NCI-H510A treated with DMSO at 0.1 percent for 48 hours (cell line): ENCODE measurements around the gene RYR1.
"Not testable (repeated sequence)": the region's sequence is repeated elsewhere in the genome, so short reads cannot be mapped to it uniquely, and the experiment has no call there.

Experiments
- DNase-seq: peaks from one replicate; lab custom pipeline; 2025; lab: John Stamatoyannopoulos, UW

Gene RYR1

GRCh38 chr19:38538793-38539528 lies 105.5 kb downstream of the RYR1 start:
- no peak for DNase-seq

DNA sequence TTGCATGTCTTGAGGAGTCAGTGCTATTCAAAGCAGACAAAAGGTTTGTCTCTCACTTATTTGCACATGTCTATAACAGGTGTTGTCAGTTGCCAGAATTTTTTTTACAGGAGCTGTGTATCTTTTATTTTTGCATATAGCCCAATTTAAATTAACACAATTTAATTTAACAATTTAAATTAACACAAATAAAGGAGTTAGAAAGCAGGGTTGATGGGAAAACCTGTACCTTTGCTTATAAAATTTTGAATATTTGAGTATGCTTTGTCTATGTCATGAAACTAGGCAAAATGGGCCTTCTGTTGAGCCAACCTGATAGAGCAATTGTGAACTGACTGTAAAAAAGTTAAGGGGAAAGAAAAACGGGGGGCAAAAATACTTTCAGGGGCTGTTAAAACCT lies 106.3 kb downstream of the RYR1 start:
- DNase-seq: no peak

- no peak for DNase-seq
Observed at GRCh38 chr19:38542040-38542439, 108.5 kb downstream of the RYR1 start.

DNA sequence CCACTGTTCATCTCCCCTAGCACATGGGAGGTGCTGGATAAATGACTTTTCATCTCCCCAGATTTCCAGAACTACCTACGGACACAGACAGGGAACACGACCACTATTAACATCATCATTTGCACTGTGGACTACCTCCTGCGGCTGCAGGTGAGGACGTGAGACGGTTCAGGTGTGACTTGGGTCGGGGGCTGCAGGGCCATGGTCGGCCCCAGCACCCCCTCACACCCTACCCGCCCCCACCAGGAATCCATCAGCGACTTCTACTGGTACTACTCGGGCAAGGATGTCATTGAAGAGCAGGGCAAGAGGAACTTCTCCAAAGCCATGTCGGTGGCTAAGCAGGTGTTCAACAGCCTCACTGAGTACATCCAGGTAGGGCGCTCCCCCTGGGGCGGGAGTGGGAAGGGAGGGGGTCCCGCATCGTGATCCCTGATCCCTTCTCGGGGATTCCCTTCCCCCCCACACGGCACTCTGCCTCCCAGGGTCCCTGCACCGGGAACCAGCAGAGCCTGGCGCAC lies 109.9 kb downstream of the RYR1 start:
- DNase-seq: no peak

DNA sequence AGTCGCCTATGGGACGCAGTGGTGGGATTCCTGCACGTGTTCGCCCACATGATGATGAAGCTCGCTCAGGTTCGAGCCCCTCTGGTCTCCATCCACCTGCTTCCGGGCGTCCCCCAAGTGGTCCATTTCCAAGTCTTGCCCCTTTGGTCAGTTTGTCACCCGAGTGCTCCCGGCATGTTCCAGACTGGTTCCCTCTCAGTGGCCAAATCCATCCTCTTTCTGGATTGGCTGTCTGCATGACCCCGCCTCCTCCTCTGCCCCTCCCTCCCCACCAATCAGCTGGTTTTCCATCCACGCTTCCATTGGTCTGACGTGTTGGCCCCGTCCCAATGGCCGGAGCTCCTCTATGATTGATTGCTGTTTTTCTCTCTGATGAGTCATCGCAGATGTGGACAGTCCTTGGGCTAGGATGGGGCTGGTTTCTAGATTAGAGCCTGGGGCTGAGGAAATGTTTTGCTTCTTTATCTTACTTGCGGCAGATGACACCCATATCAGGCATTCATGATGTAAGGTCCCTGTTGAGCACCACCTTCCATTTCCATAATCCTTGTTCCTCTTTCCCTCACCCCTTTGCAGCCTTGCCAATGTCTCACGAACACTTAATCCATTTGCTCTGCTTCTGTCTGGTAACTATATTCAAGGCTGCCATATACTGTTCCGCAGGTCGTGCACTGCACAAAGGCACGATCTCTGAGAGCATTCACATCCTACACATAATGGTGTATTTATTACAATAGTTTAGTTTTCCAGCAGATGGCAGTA lies 110.5 kb downstream of the RYR1 start:
- DNase-seq: peak; percentile 51

DNA sequence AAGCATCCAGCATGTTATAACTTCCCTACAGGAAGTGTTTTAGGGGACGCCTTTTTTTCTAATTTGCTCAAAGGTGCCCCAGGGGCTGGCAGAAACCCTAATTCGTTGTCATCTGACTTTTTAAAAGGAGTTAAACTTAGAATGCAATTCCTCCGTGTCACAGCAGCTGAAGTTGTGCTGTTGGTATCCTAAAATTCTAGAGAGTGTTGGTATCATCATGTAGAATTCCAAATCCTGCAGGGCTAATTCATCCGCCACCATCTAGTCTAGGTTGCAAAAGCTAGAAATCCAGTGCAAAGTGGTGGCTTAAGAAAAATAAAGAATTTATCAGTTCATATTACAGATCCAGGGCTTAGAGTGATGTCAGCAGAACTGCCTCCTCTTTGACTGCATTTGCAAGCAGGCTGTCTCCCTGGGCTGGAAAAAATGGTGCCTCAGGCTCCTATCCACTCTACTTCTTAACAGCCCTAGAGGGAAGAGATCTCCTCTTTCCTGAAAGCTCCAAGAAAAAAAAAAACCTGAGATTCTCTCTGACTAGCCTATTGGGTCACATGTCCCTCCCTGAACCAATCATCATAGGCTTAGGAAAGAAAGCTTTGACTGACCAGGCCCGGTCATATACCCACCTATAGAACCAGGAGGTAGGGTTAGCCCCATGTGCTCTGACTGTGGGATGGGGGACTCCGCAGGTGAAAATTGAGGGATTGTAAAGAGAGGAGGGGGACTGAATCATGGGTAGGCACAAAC lies 111.3 kb downstream of the RYR1 start:
- DNase-seq: no peak

DNA sequence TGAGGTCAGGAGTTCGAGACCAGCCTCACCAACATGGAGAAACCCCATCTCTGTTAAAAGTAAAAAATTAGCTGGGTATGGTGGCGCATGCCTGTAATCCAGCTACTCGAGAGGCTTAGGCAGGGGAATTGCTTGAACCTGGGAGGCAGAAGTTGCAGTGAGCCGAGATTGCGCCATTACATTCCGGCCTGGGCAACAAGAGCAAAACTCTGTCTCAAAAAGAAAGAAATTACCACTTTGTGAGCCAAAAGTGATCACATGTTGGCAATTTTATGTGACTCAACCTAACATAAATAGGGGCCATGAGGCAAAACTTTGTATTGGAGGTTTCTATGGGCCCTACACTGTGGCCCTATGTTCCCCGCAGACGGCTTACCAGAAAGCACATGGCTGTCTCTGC lies 112.1 kb downstream of the RYR1 start:
- no peak for DNase-seq

- no peak for DNase-seq
Observed at GRCh38 chr19:38547421-38547820, 113.9 kb downstream of the RYR1 start.

DNA sequence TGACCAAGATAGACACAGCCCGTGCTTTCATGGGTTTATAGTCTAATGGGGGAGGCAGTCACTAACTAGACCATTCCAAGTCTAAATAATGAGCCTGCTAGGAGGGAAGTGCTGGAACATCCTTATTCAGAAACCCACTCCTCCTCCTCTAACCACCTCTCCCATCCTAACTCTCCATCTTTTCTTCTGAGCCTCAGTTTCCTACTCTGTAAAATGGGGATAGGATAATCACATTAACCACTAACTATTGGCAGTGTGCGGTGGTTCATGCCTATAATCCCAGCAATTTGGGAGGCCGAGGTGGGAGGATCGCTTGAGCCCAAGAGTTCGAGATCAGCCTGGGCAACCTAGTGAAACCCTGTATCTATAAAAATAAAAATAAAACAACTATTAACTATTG lies 115.6 kb downstream of the RYR1 start:
- no peak for DNase-seq

GRCh38 chr19:38549942-38550341 lies 116.5 kb downstream of the RYR1 start:
- DNase-seq: no peak

- no peak for DNase-seq
Observed at GRCh38 chr19:38550376-38550775, 116.9 kb downstream of the RYR1 start.

DNA sequence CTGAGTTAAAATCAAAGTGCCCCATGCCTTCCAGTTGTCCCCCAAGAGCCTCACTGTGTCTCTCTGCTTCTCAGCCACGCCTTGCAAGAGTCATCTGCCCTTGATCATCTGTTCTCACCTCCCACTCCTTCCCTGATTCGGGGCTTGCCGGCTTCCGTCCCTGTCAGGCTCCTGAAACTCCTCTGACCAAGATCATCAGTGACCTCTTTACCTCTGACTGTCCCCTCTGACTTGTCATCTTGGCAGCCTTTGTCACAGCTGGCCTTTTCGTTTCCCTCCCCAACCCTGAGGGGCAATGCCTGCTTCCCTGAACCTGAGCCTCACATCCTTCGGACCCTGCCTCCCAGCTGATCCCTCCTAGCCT lies 117.9 kb downstream of the RYR1 start:
- DNase-seq: no peak

DNA sequence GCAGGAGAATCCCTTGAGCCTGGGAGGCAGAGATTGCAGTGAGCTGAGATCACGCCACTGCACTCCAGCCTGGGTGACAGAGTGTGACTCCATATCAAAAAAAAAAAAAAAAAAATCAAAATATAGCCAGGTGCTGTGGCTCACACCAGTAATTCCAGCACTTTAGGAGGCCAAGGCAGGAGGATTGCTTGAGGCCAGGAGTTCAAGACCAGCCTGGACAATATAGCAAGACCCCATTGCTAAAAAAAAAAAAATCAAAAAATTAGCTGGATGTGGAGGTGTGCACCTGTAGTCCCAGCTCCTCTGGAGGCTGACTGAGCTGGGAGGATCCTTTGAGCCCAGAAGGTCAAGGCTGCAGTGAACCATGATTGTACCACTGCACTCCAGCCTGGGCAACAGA lies 119.7 kb downstream of the RYR1 start:
- DNase-seq: not testable (repeated sequence)

DNA sequence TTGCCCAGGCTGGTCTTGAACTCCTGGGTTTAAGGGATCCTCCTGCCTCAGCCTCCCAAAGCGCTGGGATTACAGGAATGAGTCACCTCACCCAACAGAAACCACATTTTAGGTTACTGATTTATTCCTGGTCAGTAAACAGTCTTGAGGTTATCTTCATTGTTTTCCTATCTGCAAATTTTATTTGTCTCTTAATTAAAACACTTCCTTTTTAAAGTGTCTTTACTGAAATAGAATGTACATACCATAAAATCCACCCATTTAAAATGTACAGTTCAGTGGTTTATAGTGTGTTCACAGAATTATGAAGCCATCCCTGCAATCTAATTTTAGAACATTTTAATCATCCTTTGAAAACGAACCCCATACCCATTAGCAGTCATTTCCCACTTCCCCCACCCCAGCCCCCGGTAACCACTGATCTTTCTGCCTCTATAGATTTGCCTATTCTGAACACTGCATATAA lies 121.2 kb downstream of the RYR1 start:
- DNase-seq: no peak

GRCh38 chr19:38555200-38555599 lies 121.7 kb downstream of the RYR1 start:
- DNase-seq: no peak

GRCh38 chr19:38556521-38557174 lies 123.2 kb downstream of the RYR1 start:
- DNase-seq: no peak

GRCh38 chr19:38557205-38557799 lies 123.8 kb downstream of the RYR1 start:
- DNase-seq: no peak

- not testable (repeated sequence) for DNase-seq
Observed at GRCh38 chr19:38558933-38559332, 125.4 kb downstream of the RYR1 start.

GRCh38 chr19:38559428-38560401 lies 126.2 kb downstream of the RYR1 start:
- DNase-seq: no peak

GRCh38 chr19:38561053-38561606 lies 127.6 kb downstream of the RYR1 start:
- no peak for DNase-seq
